ENCODE measurements around the gene ASB16.

GRCh38 chr17:44188576-44189403 is 18.3 kb downstream of the ASB16 start:
- TF ChIP-seq ZNF274 (IDR thresholded peaks at IDR 0.05; ENCODE audit: low read depth, low read length) (no peak), YY1 (IDR thresholded peaks at IDR 0.05; ENCODE audit: insufficient read depth, insufficient read length) (no peak)

Data from NT2/D1 (cell line).